Measurements from ENCODE around the gene KRTAP5-6.

DNA sequence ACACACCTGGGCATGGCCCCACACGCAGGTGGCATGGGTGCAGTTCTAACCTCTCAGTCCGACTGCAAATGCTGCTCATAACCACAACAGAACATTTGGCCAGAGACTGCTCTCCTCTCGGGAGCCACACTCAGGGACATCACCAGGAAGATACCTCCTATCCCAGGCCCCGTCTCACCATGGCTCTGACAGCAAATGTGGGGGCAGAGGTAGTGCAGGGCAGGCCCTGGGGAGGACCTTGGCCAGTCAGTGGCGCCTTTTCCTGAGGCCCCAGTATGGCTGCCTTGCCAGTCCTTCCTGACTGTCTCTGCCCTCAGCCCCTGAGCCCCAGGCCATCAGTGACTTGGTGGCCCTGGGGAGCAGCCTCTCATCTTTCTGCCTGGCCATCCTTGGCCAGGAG is 2.8 kb downstream of the KRTAP5-6 start:
- TF ChIP-seq POLR2A (IDR thresholded peaks at IDR 0.05; ENCODE audit: low read length) (no peak), GATA1 (IDR thresholded peaks at IDR 0.05; ENCODE audit: low read depth, low read length) (no peak)

Measured in erythroblast (primary cell).